Adrenal gland (tissue), 5 donors: ENCODE data around the gene ITGA7.

Source experiments
- POLR2A ChIP-seq, 2 donors: fragments of 450-650 bp; IDR thresholded peaks; one replicate each; pipeline ENCODE4 v1.6.1; 2017; ENCODE audit warnings: antibody characterized with exemption in 2 of 2, mild to moderate bottlenecking in 2 of 2, moderate library complexity in 1 of 2
- TF ChIP-seq, protein P1 (sequence below), 6 experiments: fragments of 450-650 bp in 4 of 6; fragments of 200-600 bp in 2 of 6; sonication (generic) in 1 of 6; IDR thresholded peaks; 1 replicate in 5 of 6; 2 replicates in 1 of 6; pipeline versions ENCODE4 v1.5.1 to v1.8.0; 2016 to 2021; ENCODE audit warnings: antibody characterized with exemption in 6 of 6, mild to moderate bottlenecking in 2 of 6, moderate library complexity in 1 of 6
- donor health status: DM: no; HTN: no; CAD: no.

GRCh38 chr12:55698965-55699364 is 8.7 kb downstream of the ITGA7 start:
- TF ChIP-seq, protein P1, sequence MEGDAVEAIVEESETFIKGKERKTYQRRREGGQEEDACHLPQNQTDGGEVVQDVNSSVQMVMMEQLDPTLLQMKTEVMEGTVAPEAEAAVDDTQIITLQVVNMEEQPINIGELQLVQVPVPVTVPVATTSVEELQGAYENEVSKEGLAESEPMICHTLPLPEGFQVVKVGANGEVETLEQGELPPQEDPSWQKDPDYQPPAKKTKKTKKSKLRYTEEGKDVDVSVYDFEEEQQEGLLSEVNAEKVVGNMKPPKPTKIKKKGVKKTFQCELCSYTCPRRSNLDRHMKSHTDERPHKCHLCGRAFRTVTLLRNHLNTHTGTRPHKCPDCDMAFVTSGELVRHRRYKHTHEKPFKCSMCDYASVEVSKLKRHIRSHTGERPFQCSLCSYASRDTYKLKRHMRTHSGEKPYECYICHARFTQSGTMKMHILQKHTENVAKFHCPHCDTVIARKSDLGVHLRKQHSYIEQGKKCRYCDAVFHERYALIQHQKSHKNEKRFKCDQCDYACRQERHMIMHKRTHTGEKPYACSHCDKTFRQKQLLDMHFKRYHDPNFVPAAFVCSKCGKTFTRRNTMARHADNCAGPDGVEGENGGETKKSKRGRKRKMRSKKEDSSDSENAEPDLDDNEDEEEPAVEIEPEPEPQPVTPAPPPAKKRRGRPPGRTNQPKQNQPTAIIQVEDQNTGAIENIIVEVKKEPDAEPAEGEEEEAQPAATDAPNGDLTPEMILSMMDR (IDR thresholded peaks at IDR 0.05) = no peak
- no peak for TF ChIP-seq POLR2A (IDR thresholded peaks at IDR 0.05)
